OCI-M1 (cell line): ENCODE results near the gene CR2.

Experiments
- DNase-seq: peaks from one replicate; lab custom pipeline; 2025; lab: John Stamatoyannopoulos, UW

CR2 gene

GRCh38 chr1:207444514-207445217 lies 9.5 kb upstream of the CR2 start:
- DNase-seq = no peak

DNA sequence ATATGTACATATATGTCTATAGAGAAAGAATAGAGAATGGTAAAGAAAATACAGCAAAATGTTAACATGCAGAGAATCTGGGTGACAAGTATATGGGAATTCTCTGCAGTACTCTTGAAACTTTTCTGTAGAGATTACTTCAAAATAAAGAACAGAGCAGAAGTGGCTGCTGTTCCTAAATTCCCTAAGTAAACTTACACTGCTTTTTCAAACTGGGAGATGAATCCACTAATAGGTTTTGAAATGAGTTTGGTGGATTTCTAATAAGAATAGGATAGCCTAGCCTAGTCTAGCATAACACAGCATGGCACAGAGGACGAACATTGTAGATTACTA lies 450 bp upstream of the CR2 start:
- DNase-seq = no peak

DNA sequence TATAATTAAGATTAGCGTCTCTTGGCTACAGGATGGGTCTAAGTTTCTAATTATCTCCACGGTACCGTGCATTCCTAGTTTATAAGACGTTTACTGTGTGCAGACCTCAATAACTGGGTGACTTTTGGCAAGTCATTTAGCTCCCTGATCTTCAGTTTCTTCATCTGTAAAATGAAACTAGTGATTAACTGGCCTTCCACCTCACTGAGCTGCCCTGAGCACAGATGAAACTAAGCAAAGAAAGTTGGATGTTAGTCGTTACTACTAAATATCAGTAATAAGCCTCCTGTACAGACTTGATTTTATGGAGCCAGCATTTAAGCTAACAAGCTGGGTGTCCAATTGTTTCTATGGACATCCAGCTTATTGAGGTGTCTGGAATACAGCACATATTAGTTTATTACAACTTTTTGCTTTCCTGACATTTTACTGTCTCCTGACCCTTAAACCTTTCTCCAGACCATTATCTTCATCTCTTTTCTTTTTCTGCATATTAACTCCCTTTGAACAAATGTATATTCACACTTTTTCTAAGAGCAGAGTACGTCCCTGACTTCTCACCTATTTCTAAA lies 1.1 kb downstream of the CR2 start:
- peak; percentile 49 for DNase-seq

- peak; percentile 34 for DNase-seq
Measured at GRCh38 chr1:207458414-207458813, 4.3 kb downstream of the CR2 start.

GRCh38 chr1:207459008-207459407 lies 4.9 kb downstream of the CR2 start:
- DNase-seq = no peak

DNA sequence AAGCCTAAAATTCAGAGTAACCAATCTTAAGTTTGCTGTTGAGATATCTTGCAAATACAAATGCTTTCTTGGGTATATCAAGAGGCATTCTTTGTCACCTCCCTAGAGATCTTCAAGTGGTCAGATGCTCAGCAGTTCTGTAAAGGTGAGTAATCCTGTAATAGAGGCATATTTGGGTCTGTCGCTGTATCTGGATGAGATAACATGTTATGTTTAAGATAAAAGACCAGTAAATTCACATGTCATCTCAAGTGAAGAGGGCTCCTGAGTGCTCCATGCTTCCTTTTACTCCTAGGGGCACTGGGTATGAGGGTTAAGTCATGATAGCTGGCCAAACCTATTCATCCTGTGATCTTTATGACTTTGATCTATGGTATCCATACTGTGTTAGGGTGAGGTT lies 7.5 kb downstream of the CR2 start:
- no peak for DNase-seq

- DNase-seq = no peak
Measured at GRCh38 chr1:207462535-207462934, 8.4 kb downstream of the CR2 start.

DNA sequence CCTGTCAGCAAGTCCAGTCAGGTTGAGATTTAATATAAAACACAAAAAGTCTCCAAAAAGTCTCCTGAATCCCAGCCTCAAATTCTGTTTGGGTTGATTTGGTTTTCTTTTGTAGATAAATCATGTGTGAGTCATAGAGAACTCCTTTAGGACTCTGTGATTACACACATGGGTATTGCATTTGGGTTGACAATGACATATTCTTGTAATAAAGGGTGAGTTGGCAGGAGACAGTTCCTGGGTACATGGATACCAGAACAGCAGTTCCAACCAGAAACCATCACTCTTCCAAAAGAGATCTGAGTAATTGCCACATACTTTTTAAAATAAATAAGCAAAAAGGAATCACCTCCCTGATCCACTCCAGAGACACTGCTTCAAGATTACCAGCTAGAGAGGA lies 8.9 kb downstream of the CR2 start:
- DNase-seq = peak; percentile 68

GRCh38 chr1:207463571-207463970 lies 9.4 kb downstream of the CR2 start:
- peak; percentile 56 for DNase-seq

- no peak for DNase-seq
Measured at GRCh38 chr1:207470927-207471326, 16.8 kb downstream of the CR2 start.

GRCh38 chr1:207474210-207474609 lies 20.1 kb downstream of the CR2 start:
- DNase-seq = no peak

DNA sequence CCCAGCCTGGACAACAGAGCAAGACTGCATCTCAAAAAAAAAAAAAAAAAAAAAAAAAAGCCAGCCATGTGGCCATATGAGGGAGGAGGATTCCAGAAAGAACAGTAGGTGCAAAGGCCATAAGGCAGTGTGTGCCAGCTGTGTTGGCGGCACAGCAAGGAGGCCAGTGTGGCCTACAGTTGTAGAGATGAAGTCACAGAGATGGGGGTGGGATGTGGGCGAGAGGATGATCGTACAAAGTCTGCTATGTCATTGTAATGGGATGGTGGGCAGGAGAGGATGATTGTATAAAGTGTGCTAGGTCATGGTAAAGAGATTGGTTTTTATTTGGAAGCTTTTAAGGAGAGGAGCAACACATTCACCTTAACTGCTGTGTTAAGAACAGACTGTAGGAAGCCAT lies 32.1 kb downstream of the CR2 start:
- no peak for DNase-seq

- DNase-seq = no peak
Measured at GRCh38 chr1:207487636-207488035, 33.5 kb downstream of the CR2 start.

DNA sequence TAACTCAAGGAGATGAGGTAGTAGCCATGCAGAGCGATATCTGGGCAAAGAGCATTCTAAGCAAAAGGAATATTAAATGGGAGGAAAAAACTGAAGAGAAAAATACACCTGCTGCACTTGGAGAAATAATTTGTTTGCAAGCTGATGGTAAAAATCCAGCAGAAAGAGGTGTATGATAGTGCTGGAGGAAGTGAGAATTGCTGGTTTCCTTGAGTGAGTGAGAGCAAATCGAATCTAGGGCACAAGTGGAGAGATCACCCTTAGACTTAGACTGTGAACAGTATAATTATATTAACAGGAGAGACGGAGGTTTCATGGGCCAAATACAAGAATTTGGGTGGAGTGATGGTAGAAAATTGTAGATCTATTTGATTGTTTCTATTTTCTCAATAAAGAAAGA lies 39.1 kb downstream of the CR2 start:
- DNase-seq = no peak

- DNase-seq = no peak
Measured at GRCh38 chr1:207494171-207494570, 40.0 kb downstream of the CR2 start.

DNA sequence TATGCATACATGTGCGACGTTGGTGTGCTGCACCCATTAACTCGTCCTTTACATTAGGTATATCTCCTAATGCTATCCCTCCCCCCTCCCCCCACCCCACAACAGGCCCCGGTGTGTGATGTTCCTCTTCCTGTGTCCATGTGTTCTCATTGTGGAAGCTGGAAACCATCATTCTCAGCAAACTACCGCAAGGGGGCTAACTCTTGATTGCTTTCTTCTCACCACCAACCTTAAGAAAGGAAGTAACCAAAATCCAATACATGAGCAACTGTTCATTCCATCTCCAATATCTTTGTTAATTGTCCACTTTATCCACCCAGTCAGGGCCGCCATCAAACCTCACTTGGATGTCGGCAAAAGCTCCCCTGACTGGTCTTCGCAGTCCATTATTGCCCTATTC lies 41.2 kb downstream of the CR2 start:
- DNase-seq = peak; percentile 80

DNA sequence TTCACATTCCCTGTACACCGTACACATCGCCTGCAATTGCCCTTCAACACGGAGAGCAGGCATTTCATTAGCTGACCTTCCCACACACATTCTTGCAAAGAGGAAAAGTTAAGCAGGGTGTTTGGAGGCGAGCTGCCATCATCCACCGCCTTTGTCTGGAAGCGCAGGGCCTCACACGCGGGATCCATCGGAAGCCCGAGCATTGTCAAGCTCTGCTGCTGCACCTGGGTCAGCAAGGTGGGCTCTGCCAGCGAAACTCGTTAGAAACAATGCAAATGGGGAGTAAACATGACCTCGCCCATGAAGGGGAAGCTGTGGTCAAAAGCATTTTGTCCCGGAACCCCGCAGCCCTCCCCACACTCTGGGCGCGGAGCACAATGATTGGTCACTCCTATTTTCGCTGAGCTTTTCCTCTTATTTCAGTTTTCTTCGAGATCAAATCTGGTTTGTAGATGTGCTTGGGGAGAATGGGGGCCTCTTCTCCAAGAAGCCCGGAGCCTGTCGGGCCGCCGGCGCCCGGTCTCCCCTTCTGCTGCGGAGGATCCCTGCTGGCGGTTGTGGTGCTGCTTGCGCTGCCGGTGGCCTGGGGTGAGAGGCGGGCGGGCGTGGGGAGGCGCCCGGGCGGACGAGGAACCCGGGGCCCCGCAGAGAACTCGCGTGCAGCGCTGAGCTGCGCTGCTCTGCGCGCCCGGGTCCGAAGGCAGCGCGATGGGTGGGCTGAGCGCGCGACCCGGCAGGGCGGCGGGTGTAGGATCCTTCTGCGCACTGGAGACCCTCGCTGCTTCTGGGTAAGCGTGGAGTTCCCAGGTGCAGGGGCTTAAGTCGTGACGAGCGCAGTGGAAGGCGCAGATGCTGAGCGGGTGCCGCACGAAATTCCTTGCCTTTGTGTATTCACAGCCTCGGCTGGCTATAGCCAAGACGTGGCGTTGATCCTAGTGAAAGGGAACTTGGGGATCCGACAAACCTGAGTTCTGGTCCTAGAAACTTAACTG lies 42.0 kb downstream of the CR2 start, which contains the start of gene CR1:
TSS of gene CR1 (plus strand) at position 357 of the 992 bp plus-strand sequence. CDS start at position 468, 111 bp downstream.
- peak; percentile 87 for DNase-seq

DNA sequence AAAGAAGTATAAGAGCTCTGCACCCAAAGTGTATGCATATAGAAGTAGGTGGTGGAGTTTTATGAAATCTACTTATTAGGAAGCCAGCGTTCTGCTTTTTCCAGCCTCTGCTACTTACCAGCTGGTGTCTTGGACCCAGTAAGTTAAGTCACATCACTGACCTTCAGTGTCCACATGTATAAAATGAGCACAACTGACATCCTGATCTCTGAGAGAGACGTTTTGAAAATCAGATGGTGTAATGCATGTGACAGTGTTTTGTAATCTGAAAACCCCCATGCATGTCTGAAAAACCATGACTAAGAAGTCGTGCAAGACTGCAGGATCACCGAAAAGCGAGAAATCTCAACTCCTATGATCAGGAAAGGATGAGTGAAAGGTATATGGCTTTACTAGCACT lies 43.8 kb downstream of the CR2 start:
- DNase-seq = no peak

GRCh38 chr1:207499573-207499972 lies 45.4 kb downstream of the CR2 start:
- DNase-seq = peak; percentile 95

DNA sequence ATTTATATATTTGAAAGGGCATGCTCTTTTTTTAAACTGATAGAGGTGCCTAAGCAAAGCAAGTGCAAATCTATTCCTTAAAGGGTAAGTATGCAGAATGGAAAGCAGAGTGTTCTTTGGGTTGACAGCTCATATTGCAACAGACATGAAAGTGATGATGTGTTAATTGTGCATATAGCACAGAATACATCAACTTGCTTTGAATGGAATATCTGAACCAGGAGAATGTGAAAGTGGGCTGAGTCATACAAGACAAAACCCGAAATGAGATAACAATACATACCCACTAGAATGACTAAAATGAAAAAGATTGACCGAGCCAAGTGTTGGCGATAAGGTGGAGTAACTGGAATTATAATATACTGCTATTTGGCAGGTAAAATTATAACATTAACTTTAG lies 46.2 kb downstream of the CR2 start:
- DNase-seq = peak; percentile 81

DNA sequence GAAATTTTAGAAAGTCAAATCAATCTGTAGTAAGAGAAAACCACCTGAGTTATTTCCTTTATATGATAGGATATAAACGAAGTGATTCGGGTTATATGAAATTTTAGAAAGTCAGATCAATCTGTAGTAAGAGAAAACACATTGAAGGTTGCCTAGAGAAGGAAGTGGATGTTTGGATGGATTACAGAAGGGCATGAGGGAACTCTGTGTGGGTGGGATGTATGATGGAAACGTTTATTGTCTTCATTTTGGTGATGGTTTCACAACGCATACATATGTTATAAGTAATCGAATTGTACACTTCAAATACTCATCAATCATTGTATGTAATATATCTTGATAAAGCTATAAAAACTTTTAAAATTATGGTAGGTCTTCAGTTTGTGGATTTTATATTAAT lies 46.9 kb downstream of the CR2 start:
- no peak for DNase-seq

DNA sequence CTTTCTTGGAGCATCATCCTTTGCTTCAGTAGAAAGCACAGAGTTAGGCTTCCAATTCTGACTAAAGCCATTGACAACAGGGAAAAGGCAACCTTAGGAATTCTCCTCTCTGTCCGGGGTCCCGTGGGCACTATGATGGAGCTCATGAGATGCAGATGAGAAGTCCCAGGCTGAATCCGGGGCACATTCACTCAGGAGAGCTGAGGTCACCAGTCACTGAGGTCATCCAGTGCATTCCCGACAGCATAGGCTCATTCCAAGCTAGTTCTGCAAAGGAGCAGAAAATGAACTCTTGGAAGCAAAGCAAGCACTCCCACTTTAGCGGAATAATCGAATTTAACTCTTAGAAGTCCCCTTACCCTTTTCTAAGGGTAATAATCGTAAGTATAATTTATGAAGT lies 48.6 kb downstream of the CR2 start:
- no peak for DNase-seq

- no peak for DNase-seq
Measured at GRCh38 chr1:207503950-207504349, 49.8 kb downstream of the CR2 start.
